ENCODE measurements around the gene FAM50B. TPM values are rescaled to one million over a fixed set of nuclear protein-coding genes. Genes with fewer than 3 reads are reported as not detected.

Gene FAM50B, protein sequence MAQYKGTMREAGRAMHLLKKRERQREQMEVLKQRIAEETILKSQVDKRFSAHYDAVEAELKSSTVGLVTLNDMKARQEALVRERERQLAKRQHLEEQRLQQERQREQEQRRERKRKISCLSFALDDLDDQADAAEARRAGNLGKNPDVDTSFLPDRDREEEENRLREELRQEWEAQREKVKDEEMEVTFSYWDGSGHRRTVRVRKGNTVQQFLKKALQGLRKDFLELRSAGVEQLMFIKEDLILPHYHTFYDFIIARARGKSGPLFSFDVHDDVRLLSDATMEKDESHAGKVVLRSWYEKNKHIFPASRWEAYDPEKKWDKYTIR
- polyA plus RNA-seq (ENCODE audit: insufficient read length) = 13.6 TPM

DNA sequence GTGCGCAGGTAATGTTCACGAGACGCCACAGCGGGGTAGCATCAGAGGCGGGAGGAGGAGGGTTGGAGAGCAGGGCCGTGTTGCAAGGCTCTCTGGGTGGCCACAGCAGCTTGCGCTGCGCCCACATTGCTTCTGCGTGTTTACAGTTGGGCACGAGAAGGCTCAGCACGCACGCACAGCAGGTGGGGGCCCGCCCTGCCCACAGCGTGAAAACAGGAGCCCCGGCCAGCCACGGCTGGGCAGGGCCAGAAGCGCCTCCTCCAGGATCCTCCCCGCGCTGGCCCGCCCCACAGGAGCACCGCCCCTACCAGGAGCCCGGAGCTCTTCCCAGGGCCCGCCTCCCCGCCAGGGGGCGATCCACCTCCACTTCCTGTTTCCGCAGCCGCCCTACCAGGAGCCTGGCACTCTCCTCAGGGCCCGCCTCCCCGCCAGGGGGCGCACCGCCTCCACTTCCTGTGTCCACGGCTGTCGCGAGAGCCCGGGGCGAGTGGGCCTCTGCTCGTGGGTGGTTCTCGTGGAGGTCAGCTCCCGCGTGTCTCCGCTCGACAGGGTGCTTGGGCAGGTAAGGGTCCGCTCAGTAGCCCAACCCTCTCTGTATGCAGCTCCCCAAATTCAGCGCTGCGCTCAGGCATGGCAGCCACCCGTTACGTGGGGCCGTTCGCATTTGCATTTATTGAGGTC lies at the start of gene FAM50B:
TSS of gene FAM50B (plus strand) at position 449 of the 681 bp plus-strand sequence. CDS start 439 bp downstream, outside the sequence.
- DNase-seq (ENCODE audit: low read depth) = peak; percentile 84

DNA sequence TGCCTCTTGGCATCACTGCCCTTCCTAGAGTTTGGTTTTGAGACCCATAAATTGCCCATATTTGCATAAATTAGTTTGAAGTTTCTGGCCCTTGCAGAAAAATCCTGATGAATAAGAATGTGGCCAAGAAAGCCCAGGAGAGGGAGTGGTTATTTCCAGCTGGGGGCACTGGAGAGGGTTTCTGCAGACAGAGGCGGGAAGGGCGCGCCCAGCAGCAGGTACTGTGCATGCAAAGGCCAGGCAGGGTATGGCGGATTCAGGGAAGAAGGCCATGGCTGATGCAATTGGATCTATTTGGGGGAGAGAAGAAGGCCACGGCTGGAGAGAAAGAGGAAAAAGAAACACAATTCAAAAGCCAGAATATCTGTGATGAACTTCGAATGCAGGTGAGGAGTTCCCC lies 49.5 kb upstream of the FAM50B start:
- DNase-seq (ENCODE audit: low read depth) = no peak

DNA sequence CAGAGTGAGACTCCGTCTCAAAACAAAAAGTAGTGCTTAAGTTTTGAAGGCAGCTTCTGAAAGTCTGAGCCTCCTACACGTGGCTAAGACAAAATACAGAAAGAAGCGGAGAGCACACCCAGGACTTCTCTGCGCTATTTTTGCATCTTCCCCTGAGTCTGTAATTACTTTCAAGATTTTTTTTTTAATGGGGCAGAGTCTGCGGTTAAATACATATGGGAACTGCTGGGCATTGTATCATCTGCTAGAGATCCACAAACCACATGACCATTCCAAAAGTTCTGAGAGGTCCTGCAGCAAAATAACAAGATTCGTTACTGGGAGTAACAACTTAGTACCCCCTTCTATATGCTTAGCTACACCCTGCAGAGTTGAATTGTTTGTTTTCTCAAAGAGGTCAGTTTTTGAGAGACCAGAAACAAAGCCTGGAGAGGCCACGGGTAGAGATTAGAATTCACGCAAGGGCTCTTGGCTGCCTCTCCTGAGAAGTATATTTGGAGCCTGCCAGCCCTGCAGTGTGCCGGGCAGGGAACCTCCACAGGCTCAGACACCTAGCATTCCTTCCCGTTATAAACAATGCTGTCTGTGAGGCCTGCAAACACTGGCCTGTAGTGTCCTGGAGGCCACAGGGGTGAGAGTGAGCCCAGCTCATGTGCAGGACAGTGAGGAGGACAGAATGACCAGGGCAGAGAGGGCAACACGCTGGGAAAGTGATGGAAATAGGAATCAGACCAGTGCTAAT lies 48.2 kb upstream of the FAM50B start:
- DNase-seq (ENCODE audit: low read depth) = no peak

DNA sequence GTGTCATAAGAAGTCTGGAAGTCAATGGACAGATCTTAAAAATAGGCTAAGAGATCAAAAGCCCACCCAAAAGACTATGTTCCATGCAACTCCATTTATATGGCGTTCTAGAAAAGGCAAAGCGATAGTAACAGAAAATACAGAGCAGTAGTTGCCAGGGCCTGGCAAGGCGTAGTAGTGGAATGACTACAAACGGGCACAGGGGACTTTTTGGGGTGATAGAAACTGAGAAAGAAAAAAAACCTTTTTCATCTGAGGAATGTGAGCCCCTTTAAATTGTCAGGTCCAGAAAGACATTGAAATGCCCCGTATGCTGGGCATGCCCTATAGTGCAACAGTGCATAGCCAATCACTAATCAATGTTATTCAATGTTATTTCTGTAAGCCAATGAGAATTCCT lies 47.2 kb upstream of the FAM50B start:
- no peak for DNase-seq (ENCODE audit: low read depth)

DNA sequence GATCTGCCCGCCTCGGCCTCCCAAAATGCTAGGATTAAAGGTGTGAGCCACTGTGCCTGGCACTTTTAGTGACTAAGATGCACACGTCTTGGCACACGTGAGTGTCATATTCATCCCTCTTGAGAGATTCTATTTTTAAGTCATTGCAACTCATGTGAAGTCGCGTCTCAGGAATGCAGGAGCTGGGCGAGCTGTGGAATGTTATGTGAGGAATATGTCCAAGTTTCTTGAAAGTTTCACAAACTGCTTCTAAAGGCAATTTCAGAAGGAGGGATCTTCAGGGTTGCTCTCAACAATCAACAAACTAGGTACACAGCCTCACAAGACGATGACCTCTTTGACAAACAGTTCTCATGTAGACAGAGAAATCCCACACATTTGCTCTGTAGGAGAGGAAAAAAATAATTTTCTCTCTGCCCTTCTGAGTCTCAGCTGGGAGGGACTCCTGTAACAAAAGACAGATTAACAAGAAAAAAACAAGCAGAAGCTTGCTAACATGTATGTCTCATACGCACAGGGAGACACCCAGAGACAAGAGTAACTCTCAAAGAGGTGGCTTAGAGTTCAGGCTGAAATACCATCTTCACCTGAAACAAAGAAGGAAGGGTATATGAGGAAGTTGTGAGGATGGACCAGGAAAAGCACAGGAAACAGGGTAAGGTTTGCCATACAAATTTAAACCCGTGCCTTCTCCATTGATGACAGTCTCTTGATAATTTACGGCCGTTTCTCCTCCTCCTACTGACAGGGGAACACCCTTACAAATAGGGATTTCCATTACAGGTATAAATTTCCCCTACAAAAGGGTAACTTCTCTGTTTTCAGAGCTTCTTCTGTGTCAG lies 45.3 kb upstream of the FAM50B start:
- no peak for DNase-seq (ENCODE audit: low read depth)

DNA sequence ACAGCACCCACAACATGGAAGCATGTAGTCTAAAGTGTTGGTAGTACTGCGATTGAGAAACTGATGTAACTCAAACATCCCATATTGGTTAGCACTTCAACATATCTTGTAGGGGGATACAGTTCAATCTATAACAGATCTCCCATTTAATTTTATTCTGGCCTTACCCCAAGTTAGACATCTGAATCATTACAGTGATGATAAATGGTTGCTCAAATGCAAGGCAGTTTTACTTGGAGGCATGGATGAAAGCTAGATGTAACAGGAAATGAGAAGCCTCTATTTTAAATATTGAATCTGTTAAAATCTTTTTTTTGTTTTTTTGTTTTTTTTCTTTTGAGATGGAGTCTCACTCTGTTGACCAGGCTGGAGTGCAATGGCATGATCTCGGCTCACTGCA lies 44.2 kb upstream of the FAM50B start:
- no peak for DNase-seq (ENCODE audit: low read depth)

DNA sequence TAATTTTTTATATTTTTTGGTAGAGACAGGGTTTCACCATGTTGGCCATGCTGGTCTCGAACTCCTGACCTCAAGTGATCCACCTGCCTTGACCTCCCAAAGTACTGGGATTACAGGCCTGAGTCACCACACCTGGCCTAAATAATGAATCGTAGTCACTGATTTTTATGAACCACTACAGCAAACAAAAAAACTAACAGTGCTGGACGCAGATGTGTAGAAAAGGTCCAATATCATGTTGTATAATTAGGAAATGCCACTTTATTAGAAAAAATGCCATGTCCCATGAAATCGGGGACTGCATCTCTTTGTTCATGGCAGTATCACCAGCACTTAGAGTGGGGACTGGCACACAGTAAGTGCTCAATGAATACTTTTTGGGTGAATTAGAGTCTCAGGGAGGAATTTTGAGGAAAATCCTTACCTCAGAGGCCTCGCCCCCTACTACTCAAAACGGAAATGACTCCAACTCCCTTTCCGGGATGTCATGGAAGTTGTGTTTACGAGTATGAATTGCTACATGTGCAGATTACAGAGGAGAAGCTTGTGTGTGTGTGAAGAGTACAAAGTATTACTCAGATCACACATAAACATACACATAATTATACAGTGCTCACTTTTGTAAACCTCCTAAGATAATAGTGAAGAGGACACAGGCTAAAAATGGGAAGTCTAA lies 43.6 kb upstream of the FAM50B start:
- DNase-seq (ENCODE audit: low read depth) = no peak

DNA sequence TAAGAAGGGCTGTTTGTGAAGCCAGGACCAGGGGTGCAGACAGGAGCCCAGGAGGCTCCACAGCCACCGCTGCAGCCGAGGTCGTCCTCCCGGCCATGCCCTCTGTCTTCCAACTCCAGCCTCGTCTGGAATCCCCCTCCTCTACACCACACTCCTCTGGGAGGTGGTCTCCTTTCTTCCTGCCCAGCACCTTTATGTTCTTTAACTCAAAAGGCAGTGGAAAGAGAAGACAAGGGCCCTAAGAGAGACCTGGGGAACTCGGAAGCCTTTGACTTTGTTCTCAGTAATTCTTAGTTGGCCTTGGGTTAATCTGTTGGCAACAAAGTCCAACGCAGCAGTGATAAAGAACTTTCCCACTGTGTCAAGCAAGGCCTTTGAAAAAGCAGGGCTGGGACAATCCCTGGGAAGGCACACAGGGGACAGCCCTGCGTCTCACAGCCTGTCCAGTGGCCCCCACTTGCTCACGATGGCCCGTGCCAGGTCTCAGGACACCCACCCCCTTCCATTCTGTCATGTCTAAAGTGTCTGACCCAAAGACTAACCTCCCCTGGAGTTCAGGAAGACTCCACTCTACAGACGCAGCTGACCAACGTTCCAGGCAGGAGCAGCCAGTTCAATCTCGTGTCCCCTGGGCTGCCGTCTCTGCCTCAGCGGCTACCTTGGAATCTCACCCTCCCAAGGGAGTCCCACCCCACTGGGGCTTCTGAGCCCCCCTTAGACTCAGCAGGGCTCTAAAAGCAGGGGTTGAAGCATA lies 42.8 kb upstream of the FAM50B start:
- DNase-seq (ENCODE audit: low read depth) = no peak

DNA sequence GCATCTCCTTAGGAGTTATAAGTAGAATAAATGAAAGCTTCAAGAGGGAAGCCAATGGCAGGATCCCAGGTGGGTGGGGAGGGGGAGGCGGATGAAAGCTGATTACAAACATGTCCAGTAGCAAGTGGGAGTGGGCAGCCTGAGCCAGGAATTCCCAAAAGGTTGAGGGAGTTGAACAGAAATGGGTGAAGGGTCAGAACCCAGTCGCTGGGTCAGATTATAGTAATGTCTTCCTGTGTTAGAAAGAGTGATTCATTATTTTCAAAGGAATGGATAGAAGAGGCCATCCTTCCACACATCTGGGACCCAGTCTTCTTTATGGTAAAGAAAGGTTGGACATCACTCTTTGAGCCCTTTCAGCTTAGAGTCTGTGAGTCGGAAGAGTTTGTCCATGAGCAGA lies 41.0 kb upstream of the FAM50B start:
- DNase-seq (ENCODE audit: low read depth) = no peak

DNA sequence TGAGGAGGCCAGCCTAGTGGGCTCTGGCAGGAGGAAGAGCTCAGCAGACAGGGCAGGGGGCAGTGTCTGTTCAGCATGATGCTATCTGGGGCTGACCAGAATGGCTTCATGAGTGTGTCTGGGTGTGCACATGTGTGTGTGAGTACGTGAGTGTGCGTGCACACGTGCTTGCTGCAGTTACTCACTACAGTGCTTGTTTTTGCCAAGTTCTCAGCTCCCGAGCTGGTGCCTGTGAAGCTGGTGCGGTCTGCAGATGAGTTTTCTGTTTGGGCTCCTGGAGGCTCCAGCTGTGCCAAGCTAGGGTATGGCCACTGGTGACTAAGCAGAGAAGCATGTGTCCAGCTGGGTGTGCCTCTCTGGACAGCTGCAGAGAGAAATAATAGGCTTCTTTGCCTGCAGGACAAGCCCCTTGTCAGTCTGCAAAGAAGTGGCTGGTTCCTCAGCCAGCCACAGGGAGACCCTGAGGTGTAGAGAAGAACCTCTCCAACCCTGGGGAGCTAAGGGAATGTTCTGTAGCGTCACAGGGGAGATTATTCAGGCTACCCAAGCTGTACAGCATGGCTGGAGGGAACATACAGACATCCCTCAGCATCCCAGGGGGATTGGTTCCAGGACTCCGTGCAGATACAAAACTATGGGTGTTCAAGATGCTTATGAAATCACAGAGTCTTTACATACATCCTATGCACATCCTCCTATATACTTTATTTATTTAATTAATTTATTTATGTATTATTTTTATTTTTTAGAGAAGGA lies 40.2 kb upstream of the FAM50B start:
- DNase-seq (ENCODE audit: low read depth) = no peak

DNA sequence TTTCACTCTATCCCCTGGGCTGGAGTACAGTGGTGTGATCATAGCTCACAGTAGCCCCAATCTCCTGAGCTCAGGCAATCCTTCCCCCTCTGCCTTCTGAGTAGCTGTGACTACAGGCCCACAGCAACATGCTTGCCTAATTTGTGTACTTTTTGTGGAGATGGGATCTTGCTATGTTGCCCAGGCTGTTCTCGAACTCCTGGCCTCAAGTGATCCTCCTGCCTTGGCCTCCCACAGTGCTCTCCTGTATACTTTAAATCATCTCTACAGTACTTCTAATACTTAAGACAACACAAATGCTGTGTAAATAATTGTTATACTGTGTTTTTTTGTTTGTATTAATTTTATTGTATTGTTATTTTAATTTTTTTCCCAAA lies 39.7 kb upstream of the FAM50B start:
- DNase-seq (ENCODE audit: low read depth) = no peak

DNA sequence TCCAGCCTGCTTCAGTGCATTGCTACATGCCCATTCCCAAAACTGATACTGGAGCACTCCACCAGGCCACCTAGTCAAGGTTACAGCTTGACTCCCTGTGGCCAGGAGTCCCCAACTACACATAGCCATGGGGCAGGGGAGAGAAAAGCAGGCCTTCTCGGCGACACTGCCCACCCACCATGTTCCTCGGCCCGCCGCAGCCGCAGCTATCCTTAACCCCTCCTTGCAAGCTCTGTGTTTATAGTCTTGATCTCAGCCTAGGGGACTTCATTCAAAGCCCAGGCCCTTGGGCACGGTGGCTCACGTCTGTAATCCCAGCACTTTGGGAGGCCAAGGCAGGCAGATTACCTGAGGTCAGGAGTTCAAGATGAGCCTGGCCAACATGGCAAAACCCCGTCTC lies 39.2 kb upstream of the FAM50B start:
- no peak for DNase-seq (ENCODE audit: low read depth)

DNA sequence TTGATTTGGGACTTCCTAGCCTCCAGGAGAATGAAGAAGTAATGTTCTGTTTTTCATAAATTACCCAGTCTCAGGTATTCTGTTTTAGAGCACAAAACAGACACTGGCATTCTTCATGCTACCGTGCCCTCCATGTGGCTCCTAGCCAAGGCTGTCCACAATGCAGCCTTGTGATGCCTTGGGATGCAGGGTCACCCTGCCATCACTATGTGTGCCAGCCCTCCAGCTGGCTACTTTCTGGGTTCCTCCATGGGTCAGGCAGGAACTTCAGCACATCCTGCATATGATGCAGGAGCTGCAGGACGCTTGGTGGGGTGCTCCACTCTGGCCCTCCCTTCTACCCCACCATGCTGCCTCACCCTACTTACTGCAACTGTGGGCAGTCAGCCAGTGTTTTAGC lies 38.0 kb upstream of the FAM50B start:
- DNase-seq (ENCODE audit: low read depth) = no peak

DNA sequence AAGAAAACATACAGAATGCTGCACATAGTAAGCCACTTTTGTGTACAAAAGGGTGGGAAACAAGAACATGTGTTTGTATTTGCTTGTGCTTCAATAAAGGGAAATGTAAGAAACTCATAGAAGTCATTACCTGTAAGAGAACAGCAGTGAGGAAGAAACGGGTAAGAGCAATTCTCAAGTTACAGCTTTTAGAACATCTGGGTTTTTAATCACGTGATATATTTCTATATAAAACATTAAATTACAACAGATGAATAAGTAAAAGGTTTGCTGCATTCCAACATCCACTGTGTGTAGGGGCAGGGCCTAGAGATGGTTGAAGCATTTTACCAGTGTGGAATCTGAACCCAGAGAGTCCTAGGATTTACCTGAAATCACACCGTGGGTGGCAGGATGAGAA lies 36.6 kb upstream of the FAM50B start:
- DNase-seq (ENCODE audit: low read depth) = no peak

DNA sequence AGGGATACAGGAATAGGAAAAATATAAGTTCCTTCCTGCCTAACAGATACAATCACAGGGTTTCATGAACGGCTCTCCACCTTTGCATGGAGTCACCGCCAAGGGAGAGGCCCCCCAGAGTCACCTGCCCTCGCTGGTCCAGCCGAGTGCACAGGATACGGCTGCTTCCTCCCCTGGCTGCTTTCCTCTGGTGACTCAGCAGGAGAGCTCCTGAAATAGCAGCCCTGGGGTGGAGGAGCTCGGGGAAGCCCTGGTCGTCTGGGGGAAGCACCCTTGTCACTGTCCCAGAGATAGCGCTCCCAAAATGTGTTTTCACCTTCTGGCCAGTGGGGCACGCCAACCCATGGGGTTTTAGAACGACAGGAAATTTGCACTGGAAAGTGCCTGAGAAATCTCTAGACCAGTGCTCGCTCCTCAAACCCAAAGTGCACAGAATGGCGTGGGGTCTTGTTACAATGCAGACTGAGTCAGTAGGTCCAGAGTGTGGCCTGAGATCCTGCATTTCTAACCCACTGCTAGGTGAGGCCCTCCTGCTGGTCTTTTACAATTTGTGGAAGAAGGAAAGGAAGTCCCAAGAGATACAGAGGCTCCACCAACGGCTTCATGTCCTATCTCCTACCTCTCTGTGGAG lies 35.9 kb upstream of the FAM50B start:
- no peak for DNase-seq (ENCODE audit: low read depth)

DNA sequence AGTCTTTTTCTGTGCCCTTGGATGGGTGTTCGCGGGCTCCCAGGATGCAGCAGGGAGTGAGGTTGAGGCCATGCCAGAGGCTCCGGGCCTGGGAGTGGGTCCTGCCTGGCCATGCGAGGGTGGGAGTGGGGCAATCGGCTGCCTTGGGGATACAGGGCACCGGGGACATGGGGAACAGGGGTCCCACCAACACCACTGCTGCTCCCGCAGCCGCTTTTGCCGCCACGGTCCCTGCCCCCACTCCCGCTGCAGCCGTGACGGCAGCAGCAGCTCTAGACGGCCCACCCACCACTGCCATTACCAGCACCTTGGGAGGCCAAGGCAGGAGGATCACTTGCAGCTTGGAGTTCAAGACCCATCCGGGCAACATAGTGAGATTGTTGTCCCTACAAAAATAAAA lies 35.3 kb upstream of the FAM50B start:
- DNase-seq (ENCODE audit: low read depth) = no peak

DNA sequence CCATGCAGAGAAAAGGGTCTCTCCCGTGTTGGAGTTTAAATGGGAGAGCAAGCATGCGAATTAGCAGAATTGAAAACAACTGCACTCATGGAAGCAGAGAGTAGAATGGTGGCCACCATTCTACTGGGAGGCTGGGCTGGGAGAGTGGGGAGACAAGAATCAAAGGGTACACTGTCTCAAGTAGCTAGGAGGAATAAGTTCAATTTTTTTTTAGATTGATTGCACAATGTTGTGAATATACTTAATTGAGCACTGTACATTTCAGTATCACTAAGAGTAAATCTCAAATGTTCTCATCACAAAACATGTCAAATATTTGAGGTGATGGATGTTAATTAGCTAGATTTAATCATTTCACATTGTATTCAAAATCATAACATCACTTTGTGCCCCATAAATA lies 34.6 kb upstream of the FAM50B start:
- DNase-seq (ENCODE audit: low read depth) = no peak

DNA sequence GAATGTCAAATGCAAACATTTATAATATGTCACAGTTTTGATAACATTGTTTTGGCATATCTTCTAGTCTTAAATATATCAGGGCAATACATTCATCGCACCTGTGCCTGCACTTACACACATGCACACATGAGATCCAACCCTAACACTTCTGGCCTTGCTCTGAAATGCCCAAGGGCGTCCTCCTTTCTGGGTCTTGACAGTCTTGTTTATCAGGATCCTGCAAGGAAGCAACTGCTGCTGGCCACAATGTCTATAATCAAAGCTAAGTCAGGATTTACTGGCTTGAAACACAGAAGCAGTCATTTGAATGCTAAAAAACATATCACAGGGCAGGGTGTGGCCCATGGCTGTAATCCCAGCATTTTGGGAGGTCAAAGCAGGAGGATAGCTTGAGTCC lies 32.9 kb upstream of the FAM50B start:
- no peak for DNase-seq (ENCODE audit: low read depth)

Measured in forelimb muscle (tissue), 1 donor.